KOPT-K1 (cell line): ENCODE results near the gene BMPR1A.
"Not testable (repeated sequence)": the region's sequence is repeated elsewhere in the genome, so short reads cannot be mapped to it uniquely, and the experiment has no call there.

ENCODE experiments used
- H3K27ac ChIP-seq: fragments of 200-600 bp; sonication (generic); 2 replicates; pipeline ENCODE4 v1.5.1; 2016; ENCODE audit warnings: antibody characterized with exemption, mild to moderate bottlenecking, low read depth, low read length; ENCODE audit not compliant: poor library complexity, severe bottlenecking
- H3K36me3 ChIP-seq: fragments of 200-600 bp; sonication (generic); 2 replicates; pipeline ENCODE4 v1.5.1; 2017; ENCODE audit warnings: antibody characterized with exemption, mild to moderate bottlenecking, low read length, moderate library complexity; ENCODE audit not compliant: insufficient read depth
- H3K9me3 ChIP-seq: fragments of 200-600 bp; sonication (generic); 2 replicates; pipeline ENCODE4 v1.5.1; 2017; ENCODE audit warnings: antibody characterized with exemption, low read length, mild to moderate bottlenecking; ENCODE audit not compliant: insufficient read depth, poor library complexity, severe bottlenecking

Gene BMPR1A

GRCh38 chr10:86944031-86944419 is 187.6 kb downstream of the BMPR1A start:
- Histone ChIP-seq H3K36me3 (no peaks in the 10 kb centered on the region), H3K27ac (peak overlapping the region; percentile 24), H3K9me3 (no peaks in the 10 kb centered on the region)

GRCh38 chr10:86944471-86944870 is 188.1 kb downstream of the BMPR1A start:
- Histone ChIP-seq H3K9me3 (no peaks in the 10 kb centered on the region), H3K36me3 (no peaks in the 10 kb centered on the region), H3K27ac (peak overlapping the region; percentile 24)

GRCh38 chr10:86944907-86945306 is 188.5 kb downstream of the BMPR1A start:
- no peaks in the 10 kb centered on the region for H3K36me3 ChIP-seq
- H3K9me3 ChIP-seq: no peaks in the 10 kb centered on the region
- H3K27ac ChIP-seq: peak overlapping the region; percentile 24

GRCh38 chr10:86945361-86946212 is 189.2 kb downstream of the BMPR1A start:
- H3K9me3 ChIP-seq: no peaks in the 10 kb centered on the region
- peak overlapping the region; percentile 24 for H3K27ac ChIP-seq
- no peaks in the 10 kb centered on the region for H3K36me3 ChIP-seq

- H3K36me3 ChIP-seq: no peaks in the 10 kb centered on the region
- H3K9me3 ChIP-seq: no peaks in the 10 kb centered on the region
- H3K27ac ChIP-seq: no peak overlapping the region
Measured at GRCh38 chr10:86946213-86947155, 190.1 kb downstream of the BMPR1A start.

GRCh38 chr10:86947806-86948205 is 191.4 kb downstream of the BMPR1A start:
- not testable (repeated sequence) for H3K36me3 ChIP-seq, H3K27ac ChIP-seq
- H3K9me3 ChIP-seq: peaks cover 12% of the 10 kb centered on the region

GRCh38 chr10:86950349-86950748 is 193.9 kb downstream of the BMPR1A start:
- H3K9me3 ChIP-seq: peaks cover 14% of the 10 kb centered on the region
- no peak overlapping the region for H3K27ac ChIP-seq
- no peaks in the 10 kb centered on the region for H3K36me3 ChIP-seq

- Histone ChIP-seq H3K27ac (no peak overlapping the region), H3K36me3 (no peaks in the 10 kb centered on the region), H3K9me3 (peaks cover 14% of the 10 kb centered on the region)
Measured at GRCh38 chr10:86951184-86951761, 194.9 kb downstream of the BMPR1A start.

- Histone ChIP-seq H3K27ac (no peak overlapping the region), H3K9me3 (peaks cover 14% of the 10 kb centered on the region), H3K36me3 (no peaks in the 10 kb centered on the region)
Measured at GRCh38 chr10:86952106-86952505, 195.7 kb downstream of the BMPR1A start.

- H3K27ac ChIP-seq, H3K36me3 ChIP-seq: not testable (repeated sequence)
- H3K9me3 ChIP-seq: peaks cover 14% of the 10 kb centered on the region
Measured at GRCh38 chr10:86952697-86953096, 196.3 kb downstream of the BMPR1A start.

GRCh38 chr10:86953747-86954680 is 197.6 kb downstream of the BMPR1A start:
- no peak overlapping the region for H3K27ac ChIP-seq
- no peaks in the 10 kb centered on the region for H3K36me3 ChIP-seq
- H3K9me3 ChIP-seq: peaks cover 14% of the 10 kb centered on the region

GRCh38 chr10:86954681-86955500 is 198.5 kb downstream of the BMPR1A start:
- peaks cover 14% of the 10 kb centered on the region for H3K9me3 ChIP-seq
- H3K36me3 ChIP-seq: no peaks in the 10 kb centered on the region
- H3K27ac ChIP-seq: no peak overlapping the region

- H3K27ac ChIP-seq: no peak overlapping the region
- no peaks in the 10 kb centered on the region for H3K36me3 ChIP-seq
- peaks cover 14% of the 10 kb centered on the region for H3K9me3 ChIP-seq
Measured at GRCh38 chr10:86955501-86956194, 199.2 kb downstream of the BMPR1A start.
